Glomerular endothelial cell (primary cell): ENCODE measurements around the gene PGF. TPM values are rescaled to one million over a fixed set of nuclear protein-coding genes. Genes with fewer than 3 reads are reported as not detected.

Experiments
- DNase-seq: peaks from one replicate; pipeline ENCODE4 v3.0.0-alpha.2; 2011; ENCODE audit warnings: low read depth, low spot score; ENCODE audit errors: extremely low read depth
- total RNA-seq: library from RNA; depleted of rRNA; stranded (reverse); fragments of >200 nt; gene quantifications from 2 replicates; pipeline ENCODE4 v1.2.3, GENCODE V29; 2015

PGF gene
- total RNA-seq, 1 donor from 2014 or later: 529 TPM

DNA sequence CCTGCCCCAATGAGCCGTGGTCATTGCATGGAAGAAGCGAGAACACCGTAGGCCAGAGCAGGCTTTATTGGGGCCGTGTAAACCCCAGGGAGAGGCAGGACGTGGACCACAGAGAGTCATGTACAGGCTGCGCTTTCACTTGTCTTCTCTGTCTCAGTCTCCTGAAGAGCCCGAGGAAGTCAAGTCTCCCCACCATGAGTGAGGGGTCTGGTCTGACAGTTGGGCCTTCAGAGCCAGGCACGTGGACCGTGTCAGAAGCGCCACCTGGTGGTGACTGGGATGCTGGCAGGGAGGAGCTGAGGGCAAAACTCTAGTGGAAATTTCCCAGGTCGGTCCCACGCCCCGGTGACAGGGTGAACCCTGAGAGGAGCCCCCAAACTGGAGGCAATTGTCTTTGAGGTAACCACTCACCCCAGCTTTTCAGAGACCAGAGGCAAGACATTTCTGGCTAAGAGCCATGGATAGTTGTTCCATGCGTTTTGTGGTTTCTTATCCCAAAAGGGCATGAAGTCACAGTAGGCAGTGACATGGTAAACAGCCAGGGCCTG, 49.7 kb downstream of the PGF start:
- DNase-seq: no peak

DNA sequence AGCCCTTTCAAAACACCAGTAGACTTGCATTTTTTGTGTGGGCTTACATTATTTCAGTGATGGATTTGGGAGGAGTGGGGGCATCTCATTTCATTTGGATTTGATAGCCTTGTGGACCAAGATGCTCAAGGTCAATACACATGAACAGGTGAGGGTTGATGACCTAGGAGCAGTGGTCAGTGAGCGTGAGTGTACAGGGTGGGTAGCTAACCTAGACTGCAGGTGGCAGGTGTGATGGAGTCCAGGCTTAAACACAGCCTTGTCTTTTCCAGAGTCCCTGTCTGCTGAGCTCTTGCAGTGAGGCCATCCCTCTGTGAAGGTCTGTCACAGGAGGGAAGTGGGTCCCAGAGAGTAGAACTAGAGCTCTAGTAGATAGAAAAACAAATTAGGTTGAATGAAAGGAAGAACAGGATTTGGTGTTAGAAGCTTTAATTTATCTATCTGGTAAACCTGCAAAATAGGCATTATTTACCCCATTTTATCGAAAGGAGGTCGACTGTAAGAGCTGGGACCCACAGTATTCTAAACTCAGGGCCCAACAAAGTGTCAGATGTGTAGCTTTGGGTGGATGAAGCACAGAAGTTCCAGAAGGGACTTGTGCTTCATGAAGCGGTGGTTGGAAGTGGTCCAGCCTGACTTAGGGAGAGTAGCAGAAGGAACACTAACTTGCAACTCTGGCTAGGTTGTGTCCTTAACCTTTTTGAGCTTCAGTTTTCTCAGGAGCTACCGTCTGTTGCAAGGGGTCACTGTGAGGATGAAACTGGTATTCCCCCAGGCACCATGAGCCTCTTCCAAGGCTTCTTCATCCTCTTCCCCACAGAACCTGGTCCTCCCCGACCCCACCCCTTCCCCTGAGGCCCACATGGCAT, 50.5 kb downstream of the PGF start:
- no peak for DNase-seq

DNA sequence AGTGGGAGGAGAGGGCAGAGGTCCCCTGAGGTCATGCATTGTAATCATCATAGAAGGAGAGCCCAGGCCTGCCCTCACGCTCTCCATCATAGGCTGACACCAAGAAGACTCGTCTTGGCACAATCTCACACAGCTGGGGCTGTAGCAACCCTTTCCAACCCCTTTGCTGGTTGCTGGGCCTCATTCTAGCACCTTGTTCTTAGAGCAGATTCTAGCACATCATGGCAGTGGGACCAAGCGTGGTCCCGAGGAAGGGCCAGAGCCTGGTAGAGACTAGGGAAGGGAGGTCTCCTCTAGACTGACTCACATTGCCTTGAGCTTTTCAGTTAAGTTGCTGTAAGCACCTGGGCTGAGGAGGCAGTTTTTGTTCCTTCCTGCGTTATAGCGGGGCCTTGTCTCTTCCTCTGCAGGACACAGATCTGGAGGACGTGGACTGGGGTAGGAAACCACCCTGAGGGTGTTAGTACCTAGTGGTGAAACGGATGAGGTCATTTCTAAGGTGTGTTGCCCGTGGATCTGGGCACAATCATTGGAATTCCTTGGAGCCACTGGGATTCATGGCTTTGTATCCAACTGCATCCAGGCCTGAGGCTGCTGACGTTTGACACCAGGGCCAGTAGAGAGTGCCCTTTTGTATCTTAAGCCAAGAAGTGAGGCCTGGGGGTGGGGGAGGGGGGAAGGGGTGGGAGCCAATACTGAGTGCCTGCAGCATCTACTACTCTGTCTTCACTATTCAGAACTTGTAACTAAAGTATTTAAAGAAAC, 52.3 kb downstream of the PGF start:
- DNase-seq: no peak

DNA sequence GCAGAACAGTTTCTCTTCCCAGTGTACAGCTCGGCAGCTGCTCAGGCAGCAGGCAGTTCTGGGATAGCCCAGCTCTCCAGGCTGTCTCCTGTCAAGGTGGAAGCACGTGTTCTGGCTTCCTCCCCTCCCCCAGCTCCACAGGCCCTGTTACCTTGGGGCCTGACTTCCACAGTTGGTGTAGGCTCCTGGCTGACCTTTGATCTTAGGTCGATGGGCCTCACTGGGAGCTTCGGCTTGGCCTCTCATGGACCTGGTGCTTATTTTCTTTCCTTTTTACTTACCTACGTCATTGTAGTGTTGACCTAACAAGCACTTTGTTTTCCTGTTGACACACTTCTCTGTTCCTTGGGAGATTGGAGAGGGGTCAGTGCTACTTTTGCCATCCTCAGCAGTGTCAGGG, 56.7 kb downstream of the PGF start:
- DNase-seq: no peak

DNA sequence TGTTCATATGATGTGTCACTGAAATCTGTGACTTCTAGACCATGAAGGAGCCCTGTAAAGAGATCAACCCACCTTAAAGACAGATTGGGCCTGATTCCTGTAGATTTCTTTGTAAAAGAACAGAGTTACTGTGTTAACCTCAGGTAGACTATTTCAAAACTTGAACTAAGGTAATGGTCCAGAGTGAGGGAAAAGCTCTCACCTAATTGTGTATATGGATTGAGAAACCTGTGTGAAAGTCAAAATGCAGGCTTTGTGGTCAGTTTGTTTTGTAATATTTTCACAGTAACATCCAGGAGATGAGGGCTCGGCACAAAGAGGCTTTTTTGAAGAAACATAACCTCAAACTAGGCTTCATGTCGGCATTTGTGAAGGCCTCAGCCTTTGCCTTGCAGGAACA, 57.3 kb downstream of the PGF start:
- DNase-seq: no peak

DNA sequence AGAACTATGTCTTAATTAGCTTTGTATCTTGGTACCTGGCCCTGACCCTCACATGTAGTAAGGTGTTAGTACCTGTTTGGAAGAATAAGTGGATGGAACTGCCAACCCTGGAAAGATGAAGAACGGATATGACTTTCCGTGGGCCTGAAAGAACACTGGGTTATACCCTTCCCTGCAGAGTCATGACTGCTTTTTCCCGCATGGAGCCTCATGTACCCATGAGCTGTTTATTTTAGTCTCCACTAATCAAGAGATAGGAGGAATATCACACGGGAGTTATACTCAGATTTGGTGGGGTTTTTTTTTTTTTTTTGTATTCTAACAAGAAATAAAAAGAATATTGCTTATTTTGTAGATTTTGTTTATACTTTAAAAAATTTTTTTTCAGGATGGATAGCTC, 57.8 kb downstream of the PGF start:
- no peak for DNase-seq

DNA sequence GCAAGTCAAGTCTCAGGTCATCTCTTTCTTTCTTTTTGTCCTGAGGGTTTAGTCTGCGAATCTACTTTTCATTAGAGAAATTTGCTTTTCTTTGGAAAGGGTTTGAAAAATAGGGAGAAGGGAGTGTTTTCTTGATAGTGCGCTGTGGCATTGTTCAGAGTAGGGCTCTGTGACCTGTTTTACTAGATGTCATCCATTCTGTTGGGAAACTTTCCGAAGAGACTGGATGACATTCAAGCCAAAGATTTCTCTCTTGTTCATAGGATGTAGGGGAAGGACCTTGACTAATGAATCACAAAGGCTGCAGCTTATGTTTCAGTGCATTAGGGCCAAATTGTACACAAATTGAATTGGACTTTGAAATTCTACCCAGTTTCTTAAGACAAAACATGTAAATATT, 59.0 kb downstream of the PGF start:
- DNase-seq: no peak

DNA sequence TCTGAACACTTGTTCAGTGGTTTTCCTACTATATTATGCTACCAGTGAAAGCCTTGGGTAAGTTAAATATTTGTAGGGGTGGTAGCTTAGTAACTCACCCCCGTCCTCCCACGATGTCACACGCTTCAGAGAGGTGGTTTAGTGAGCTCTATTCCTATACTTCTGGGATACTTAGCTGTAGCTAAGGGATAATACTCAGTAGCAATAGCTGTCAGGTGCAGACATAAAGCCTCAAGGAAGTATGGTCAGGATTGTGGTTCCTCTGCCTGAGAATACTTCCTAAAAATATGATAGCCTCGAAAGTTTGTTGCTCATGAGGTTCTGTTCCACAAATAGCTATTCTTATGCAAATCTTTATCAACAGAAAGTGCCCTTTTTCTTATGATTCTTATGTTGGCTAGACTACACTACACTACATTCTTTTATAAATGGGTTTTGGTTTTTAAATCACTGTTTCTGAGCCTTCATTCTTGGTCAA, 61.7 kb downstream of the PGF start:
- DNase-seq: no peak

DNA sequence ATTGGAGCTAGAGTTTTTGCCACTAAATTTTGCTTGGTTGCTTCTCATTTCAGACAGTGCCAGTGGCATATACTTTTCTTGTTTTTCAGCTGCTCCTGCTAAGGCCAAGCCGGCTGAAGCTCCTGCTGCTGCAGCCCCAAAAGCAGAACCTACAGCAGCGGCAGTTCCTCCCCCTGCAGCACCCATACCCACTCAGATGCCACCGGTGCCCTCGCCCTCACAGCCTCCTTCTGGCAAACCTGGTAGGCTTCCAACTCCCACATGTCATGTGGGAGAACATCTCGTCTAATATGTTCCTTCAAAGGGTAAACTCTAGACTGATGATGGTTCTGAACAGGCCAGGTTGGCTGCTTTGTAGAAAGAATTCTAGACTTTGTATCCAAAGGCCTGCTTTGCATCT, 62.7 kb downstream of the PGF start:
- no peak for DNase-seq

DNA sequence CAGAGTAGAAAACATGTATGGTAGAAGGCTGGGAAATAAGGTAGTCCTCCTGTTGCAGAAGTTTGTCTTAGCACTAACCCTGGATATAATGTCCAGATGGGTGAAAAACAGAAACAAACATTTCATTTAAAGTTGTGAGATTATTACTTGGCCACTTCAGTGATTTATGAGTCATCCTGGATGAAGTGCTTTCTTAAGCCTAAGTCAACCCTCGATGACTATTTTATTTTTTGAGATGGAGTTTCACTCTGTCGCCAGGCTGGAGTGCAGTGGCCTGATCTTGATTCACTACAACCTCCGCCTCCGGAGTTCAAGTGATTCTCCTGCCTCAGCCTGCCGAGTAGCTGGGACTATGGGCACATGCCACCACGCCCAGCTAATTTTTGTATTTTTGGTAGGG, 63.5 kb downstream of the PGF start:
- DNase-seq: no peak

Other genes with a start within 250 kb of the PGF start
- gene AREL1, start 242.5 kb downstream of the PGF start, total RNA-seq: 27.9 and 44.4 TPM in 2 replicates
- gene FCF1, start 242.5 kb downstream of the PGF start, total RNA-seq: 33.1 and 36.5 TPM in 2 replicates
- gene YLPM1, start 192.3 kb downstream of the PGF start, total RNA-seq: 30.1 and 62.5 TPM in 2 replicates
- not detected in 2 replicates for gene PROX2, start 79.5 kb downstream of the PGF start, total RNA-seq
- 72.8 and 98.4 TPM in 2 replicates for gene DLST, start 73.7 kb downstream of the PGF start, total RNA-seq
- gene RPS6KL1, start 32.3 kb downstream of the PGF start, total RNA-seq: 18.6 and 25.7 TPM in 2 replicates
- 118 and 158 TPM in 2 replicates for gene EIF2B2, start 47.3 kb upstream of the PGF start, total RNA-seq
- gene MLH3, start 95.9 kb upstream of the PGF start, total RNA-seq: 12.5 and 13.6 TPM in 2 replicates
- 8.2 and 13.3 TPM in 2 replicates for gene ACYP1, start 108.4 kb upstream of the PGF start, total RNA-seq
- 0.93 and 1.5 TPM in 2 replicates for gene ZC2HC1C, start 114.0 kb upstream of the PGF start, total RNA-seq
- 29.3 and 35.8 TPM in 2 replicates for gene NEK9, start 171.5 kb upstream of the PGF start, total RNA-seq
- 244 and 280 TPM in 2 replicates for gene TMED10, start 221.0 kb upstream of the PGF start, total RNA-seq